Activated CD4-positive, CD25-positive, alpha-beta regulatory T cell treated with anti-CD3 and anti-CD28 coated beads, Interleukin-2, amount 50 U/mL, for 72 hours (primary cell): Measurements from ENCODE around the gene DOCK3.
"Not testable (repeated sequence)": the region's sequence is repeated elsewhere in the genome, so short reads cannot be mapped to it uniquely, and the experiment has no call there.

Experiments used
- DNase-seq: peaks from one replicate; pipeline ENCODE4 v3.0.0; 2021

Gene DOCK3

DNA sequence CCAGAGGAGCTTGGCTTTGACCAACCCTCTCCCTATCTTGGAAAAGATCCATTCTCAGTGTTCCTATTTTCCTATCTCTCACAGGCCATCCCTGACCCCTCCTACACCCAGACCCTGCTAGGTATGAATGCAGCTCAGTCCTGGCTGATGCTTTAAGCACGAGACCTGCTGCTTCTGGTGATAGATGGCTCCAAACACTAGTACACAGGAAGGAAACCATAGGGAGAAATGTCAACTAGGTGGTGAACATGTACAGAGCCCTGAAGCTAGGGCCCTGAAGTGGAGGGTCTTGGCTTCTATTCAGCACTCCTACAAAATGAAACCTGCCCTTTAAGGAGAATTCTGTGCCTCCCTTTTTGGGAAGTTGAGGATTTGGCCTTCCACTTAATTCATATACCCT is 662.9 kb downstream of the DOCK3 start:
- DNase-seq, result no peak

DNA sequence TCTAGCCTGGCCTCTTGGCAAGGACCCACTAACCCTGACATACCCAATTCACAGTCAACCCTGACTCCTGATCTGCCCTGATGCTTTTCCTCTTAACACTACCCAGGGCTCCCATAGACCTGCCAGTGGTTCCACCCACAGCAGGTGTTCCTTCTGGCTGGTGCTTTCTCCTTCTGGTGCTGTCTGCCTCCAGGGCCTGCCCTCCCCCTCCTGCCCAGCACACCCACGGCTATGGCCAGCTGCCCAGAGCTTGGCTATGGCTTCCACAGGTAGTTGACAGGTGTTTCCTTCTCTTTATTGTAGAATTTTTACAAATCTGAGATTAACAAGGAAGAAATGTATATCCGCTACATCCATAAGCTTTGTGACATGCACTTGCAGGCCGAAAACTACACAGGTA is 663.9 kb downstream of the DOCK3 start:
- no peak for DNase-seq

GRCh38 chr3:51340013-51340829 is 665.5 kb downstream of the DOCK3 start:
- no peak for DNase-seq

DNA sequence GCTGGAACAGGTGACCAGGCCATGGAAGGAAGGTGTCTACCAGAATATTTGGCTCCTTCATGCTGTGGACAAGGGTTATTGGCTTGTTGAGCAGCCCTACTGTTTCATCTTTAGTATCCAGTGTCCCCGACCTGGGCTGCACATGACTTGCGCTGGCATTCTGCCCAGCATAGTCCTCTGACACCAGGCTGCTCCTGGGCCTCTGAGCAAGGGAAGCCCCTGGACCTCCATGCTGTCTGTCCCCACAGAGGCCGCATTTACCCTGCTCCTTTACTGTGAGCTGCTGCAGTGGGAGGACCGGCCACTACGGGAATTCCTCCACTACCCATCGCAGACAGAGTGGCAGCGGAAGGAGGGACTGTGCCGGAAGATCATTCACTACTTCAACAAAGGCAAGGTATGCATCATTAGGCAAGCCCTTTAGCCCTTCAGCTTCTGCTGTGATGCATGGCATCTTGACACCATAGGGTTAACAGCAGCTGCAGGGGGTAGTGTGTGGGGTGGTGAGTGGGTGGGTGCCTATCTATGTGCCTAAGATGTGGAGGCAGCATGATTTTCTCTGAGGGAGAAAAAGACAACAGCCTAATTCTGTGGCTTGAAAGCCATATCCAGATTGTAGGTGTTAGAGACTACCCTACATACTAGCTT is 666.4 kb downstream of the DOCK3 start:
- DNase-seq, result no peak

DNA sequence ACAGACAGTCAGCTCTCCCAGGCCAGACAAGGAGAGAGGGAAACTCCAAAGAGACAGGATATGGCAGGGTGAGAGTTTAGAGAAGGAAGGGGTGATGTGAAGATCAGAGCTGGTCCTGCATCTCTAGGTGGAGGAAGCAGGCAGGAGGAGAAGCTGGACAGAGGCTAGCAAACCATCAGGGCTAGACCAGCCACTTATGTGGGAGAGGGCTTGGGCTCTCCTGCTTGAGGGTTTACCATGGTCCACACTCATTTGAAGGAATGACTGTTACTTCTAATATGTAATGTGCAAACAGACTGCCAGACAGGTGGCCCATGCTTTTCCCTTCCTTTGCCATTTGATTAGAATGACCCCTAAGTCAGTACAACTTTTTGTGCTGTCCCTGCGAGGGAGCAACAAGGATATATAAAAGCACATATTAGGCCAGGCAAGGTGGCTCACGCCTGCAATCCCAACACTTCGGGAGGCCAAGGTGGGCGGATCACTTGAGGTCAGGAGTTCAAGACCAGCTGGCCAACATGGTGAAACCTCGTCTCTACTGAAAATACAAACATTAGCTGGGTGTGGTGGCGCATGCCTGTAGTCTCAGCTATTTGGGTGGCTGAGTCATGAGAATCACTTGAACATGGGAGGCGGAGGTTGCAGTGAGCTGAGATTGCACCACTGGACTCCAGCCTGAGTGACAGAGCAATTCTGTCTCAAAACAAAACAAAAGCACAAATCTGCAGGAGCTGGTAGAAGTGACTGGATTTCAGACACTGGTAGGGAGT is 669.4 kb downstream of the DOCK3 start:
- no peak for DNase-seq

- no peak for DNase-seq
Observed at GRCh38 chr3:51350751-51351150, 676.0 kb downstream of the DOCK3 start.

DNA sequence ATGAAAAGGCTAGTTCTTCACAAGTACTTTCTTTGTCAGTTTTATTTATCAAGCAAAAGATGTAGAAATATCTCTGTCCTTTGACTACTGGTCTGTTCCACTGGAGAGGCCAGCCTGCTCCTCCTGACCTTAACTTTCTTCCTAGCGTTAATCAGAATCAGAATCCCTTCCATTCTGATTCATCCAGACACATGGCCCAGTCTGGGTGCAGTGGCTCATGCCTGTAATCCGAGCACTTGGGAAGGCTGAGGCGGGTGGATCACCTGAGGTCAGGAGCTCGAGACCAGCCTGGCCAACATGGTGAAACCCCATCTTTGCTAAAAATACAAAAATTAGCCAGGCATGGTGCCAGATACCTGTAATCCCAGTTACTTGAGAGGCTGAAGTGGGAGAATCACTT is 678.4 kb downstream of the DOCK3 start:
- no peak for DNase-seq

DNA sequence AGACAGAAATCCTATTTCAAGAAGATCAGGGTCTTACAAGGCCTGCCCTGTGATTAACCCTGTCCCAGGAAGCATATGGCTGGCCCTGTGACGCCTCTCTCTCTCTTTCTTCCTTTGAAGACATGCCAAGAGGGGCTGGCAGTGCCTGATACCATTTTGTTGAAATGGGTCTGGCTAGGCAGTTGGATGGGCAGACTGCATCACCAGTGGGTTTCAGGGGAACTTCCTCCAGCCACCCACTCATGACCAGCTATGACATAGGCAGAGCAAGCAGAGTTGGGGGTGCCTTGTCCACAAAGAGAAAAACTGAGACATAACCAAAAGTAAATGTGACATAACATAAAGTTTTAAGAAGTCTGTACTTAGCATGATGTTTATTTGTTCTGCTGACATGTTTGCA is 679.0 kb downstream of the DOCK3 start:
- DNase-seq, result no peak

DNA sequence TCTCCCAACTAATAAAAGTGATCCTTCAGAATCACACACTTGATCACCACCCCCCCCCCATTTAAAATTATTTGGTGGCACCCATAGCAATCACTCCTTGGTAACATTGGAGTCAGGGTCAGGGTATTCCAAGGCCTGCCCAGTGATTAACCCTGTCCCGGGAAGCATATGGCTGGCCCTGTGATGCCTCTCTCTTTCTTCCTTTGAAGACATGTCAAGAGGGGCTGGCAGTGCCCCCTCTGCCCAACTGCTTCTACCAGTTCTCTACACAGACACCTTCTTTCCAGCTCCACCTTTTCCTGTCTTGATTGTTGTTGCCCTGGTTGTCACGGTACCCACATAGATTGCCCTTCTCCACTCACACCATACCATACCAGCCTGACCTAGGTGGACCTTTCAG is 679.4 kb downstream of the DOCK3 start:
- no peak for DNase-seq

GRCh38 chr3:51354731-51355615 is 680.2 kb downstream of the DOCK3 start:
- no peak for DNase-seq

GRCh38 chr3:51355891-51356578 is 681.3 kb downstream of the DOCK3 start:
- no peak for DNase-seq

DNA sequence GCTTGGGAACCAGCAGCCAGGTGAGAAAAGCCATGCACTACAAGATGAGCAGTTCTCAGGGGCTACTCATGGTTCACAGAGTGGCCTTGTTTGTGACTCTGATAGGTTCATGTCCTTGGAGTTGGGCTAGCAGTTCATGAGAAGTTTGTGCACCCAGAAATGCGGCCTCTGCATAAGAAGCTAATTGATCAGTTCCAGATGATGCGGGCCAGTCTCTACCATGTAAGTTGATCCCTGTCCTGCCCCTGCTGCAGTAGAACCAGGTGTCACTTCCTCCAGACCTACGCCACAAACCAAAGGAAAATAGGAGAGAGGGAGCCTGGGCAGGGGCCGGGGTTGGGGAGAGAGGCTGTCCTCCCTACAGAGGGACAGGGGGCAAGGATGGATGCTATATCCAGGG is 683.1 kb downstream of the DOCK3 start:
- DNase-seq, result no peak

GRCh38 chr3:51358981-51359380 is 684.3 kb downstream of the DOCK3 start:
- no peak for DNase-seq

DNA sequence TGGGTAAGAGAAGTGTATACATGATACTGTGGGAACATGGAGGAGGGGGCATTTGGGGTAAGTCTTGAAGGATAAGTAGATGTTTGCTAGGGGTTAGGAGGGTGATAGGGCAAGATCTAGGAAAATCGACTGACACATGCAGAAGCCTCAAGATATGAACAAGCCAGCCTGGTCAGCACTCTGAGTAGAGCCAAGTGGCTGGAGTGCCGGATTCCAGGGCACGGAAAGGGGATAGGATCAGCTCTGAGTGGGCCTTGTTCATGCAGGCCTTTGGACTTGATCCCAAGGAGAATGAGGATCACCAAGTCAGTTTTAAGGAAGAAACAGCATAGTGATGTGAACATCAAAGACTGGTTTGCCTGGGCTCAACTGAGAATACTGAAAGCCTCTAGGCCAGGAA is 686.1 kb downstream of the DOCK3 start:
- DNase-seq, result no peak

DNA sequence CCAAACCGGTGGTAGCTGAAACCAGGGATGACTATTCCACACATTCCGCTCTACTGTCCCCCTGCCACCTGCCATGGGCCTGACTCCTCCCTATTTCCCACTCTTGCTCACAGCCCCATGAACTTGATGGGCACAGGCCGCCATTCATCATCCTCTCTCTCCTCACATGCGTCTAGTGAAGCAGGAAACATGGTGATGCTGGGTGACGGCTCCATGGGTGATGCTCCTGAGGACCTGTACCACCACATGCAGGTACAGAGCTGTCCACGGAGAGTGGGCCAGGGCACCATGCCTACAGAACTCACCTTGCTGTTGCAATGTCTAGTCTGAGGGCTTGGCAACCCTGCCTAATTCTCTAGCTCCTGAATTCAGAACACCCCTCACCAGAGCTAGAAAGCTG is 687.0 kb downstream of the DOCK3 start:
- no peak for DNase-seq

DNA sequence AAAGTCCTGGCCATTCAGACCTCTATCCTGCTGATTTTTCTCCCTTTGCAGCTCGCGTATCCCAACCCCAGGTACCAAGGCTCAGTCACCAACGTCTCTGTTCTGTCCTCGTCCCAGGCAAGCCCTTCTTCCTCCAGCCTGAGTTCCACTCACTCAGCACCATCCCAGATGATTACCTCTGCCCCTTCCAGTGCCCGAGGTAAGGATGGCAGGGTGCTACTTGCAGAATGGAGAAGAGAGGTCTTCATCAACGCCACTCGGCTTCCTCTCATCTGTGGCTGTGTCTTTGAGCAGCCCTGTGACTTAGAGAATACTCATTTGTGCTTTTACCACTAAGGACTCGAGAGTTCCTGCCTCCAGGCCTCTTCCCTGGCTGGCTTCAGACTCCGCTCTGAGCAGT is 687.7 kb downstream of the DOCK3 start:
- no peak for DNase-seq

DNA sequence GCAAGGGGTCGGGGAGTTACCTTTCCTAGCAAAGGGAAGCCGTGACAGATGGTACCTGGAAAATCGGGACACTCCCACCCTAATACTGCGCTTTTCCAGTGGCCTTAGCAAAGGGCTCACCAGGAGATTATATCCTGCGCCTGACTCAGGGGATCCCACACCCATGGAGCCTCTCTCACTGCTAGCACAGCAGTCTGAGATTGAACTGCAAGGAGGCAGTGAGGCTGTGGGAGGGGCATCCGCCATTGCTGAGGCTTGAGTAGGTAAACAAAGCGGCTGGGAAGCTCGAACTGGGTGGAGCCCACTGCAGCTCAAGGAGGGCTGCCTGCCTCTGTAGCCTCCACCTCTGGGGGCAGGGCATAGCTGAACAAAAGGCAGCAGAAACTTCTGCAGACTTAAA is 693.5 kb downstream of the DOCK3 start:
- DNase-seq, result not testable (repeated sequence)

DNA sequence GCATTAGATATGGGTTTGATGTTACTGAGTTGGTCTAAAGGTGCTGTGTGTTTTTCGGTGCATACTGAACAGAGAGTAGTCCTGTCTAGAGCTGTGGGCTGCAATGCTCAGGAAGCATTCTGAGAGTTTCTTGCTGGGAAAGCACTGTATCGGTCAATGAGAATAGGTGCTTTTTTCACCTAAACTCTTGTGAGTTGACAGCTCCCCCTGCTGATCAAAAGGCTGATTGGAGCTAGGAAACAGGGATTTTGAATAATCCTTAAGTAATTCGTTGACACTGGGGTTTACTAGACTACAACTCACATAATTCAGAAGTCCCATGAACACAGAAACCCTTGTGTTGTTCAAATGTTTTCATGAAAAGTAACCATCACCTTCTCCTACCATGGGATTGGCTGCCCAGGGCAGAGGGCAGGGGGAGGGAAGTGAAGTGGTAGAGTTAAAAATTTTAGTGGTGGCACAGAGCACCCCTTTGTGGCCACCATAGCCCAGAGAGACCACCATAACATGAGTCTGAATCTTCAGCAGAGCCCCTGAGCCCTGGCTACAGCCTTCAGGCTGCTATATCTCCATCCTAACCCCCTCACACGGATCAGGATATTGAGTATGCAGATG is 697.3 kb downstream of the DOCK3 start:
- no peak for DNase-seq

DNA sequence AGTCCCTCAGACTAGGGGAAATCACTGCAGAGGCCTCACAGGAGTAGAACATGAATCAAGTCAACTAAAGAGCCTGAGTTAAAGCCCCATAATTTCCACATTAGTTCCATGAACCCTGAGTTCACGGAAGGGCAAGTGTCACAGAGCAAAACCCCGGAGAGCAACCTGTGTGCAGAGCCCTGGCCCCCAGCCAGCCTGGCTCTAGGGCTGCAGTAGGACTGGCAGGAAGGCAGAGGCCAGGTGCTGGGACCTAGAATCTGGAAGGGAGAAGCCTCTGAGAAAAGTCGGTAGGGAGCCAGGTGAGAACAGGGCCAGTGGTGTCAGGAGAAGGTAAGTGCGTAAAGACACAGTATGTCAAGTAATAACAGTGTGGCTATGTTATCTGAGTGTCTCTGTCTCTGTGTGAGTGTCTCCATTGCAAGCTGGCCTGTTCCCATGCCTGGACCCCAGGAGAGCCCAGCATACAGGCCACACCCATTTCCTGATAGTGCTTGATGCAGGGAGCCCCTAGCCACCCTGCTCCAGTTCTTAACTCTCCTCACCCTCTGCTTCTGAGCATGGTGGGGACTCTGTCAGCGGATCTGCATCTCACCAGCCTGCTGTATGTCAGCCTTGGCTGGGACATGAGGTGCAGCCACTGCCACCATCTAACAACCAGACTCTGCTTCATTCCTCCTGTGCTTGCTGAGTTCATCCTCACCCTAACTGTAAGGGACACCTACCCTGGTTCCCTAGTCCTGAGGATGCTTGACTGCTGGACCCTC is 699.1 kb downstream of the DOCK3 start:
- peak; percentile 6 for DNase-seq

- DNase-seq, result peak; percentile 6
Observed at GRCh38 chr3:51374456-51374855, 699.7 kb downstream of the DOCK3 start.

DNA sequence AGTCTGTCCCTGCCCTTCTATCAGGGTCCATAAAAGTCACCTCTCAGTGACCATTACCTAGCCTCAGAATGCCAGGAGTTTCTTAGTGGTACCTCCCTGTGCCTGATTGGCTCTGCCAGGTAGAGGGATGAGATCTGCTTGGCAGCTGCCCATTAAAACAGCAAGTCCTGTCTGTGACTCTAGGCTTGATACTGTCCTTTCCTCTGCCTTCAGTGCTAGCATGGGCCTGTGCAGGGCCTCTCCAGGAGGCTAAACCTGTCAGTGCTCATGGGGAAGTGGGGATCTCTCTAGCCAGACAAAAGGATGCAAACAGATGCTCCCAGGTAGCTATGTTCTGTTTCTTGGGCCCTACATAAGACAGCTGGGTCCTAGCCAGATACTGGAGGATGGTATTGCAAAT is 700.4 kb downstream of the DOCK3 start:
- peak; percentile 16 for DNase-seq
